ENCODE measurements around the gene PDZD2.

PDZD2 gene

DNA sequence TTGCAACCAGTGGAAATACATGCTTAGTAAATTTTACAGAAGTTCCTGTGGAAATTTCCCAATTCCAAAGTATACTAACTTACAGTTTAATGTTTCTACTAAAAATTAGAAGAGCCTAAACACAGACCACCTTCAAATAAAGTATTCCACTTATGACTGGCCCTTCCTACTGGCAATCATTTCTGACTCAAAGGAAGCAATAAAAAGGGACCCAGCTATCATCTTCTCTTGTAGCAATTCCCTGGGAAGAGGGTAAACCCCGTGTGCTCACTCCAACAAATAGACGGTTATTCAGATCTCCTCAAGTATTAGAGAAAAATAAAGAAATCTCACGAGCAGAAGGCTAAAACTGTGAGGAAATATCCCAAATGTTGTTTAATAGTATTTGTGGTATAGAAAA lies 491.9 kb downstream of the PDZD2 start:
- Histone ChIP-seq H3K4me3 (ENCODE audit: control insufficient read depth in 1 of 7, extremely low read depth in 1 of 7, insufficient read depth in 4 of 7, low read depth in 2 of 7, low read length in 6 of 7) (no peak overlapping the region), H3K4me1 (ENCODE audit: control extremely low read depth in 1 of 4, control insufficient read depth in 4 of 4, insufficient read depth in 4 of 4, low read length in 3 of 4) (no peaks in the 10 kb centered on the region), H3K27me3 (replicated peaks in 2 of 5; ENCODE audit: control insufficient read depth in 4 of 5, insufficient read depth in 5 of 5, low read length in 4 of 5) (no peaks in the 10 kb centered on the region), H3K36me3 (ENCODE audit: control insufficient read depth in 4 of 4, insufficient read depth in 4 of 4, low read length in 3 of 4) (peaks cover 9 to 72% (median 44%) of the 10 kb centered on the region in 4 experiments), H3K27ac (ENCODE audit: insufficient read depth in 1 of 2, low read depth in 1 of 2, low read length in 2 of 2, poor library complexity in 1 of 2, severe bottlenecking in 2 of 2) (no peak overlapping the region), H3K9me3 (ENCODE audit: control extremely low read depth in 1 of 5, control insufficient read depth in 4 of 5, insufficient read depth in 2 of 5, low read depth in 1 of 5, low read length in 4 of 5) (no peaks in the 10 kb centered on the region)
- 95% methylated on average over 2 of the region's 3 CpGs for WGBS (ENCODE audit: insufficient coverage)
- POLR2A ChIA-PET: no interaction called here
- CTCF ChIA-PET: interaction anchor here (1.1 kb wide), 1 partner anchor 101 kb away, joined by 3 read pairs; no protein-coding TSS in a partner anchor
- no peak for DNase-seq

- POLR2A ChIA-PET: interaction anchor here (1.1 kb wide), 1 partner anchor 9 kb away, joined by 4 read pairs; no protein-coding TSS in a partner anchor
- H3K4me1 ChIP-seq (ENCODE audit: control extremely low read depth in 1 of 4, control insufficient read depth in 4 of 4, insufficient read depth in 4 of 4, low read length in 3 of 4): no peaks in the 10 kb centered on the region
- H3K9me3 ChIP-seq (ENCODE audit: control extremely low read depth in 1 of 5, control insufficient read depth in 4 of 5, insufficient read depth in 2 of 5, low read depth in 1 of 5, low read length in 4 of 5): no peaks in the 10 kb centered on the region
- peaks cover 6 to 67% (median 39%) of the 10 kb centered on the region in 4 experiments for H3K36me3 ChIP-seq (ENCODE audit: control insufficient read depth in 4 of 4, insufficient read depth in 4 of 4, low read length in 3 of 4)
- no peak overlapping the region for H3K27ac ChIP-seq (ENCODE audit: insufficient read depth in 1 of 2, low read depth in 1 of 2, low read length in 2 of 2, poor library complexity in 1 of 2, severe bottlenecking in 2 of 2)
- DNase-seq: no peak
- no peak overlapping the region for H3K4me3 ChIP-seq (ENCODE audit: control insufficient read depth in 1 of 7, extremely low read depth in 1 of 7, insufficient read depth in 4 of 7, low read depth in 2 of 7, low read length in 6 of 7)
- no CpG with 5 or more reads among the region's 1 CpG for WGBS (ENCODE audit: insufficient coverage)
- H3K27me3 ChIP-seq (replicated peaks in 2 of 5; ENCODE audit: control insufficient read depth in 4 of 5, insufficient read depth in 5 of 5, low read length in 4 of 5): no peaks in the 10 kb centered on the region
- CTCF ChIA-PET: interaction anchor here (1.1 kb wide), 1 partner anchor 15 kb away, joined by 5 read pairs; no protein-coding TSS in a partner anchor
Observed at GRCh38 chr5:32131604-32132003, 492.7 kb downstream of the PDZD2 start.

DNA sequence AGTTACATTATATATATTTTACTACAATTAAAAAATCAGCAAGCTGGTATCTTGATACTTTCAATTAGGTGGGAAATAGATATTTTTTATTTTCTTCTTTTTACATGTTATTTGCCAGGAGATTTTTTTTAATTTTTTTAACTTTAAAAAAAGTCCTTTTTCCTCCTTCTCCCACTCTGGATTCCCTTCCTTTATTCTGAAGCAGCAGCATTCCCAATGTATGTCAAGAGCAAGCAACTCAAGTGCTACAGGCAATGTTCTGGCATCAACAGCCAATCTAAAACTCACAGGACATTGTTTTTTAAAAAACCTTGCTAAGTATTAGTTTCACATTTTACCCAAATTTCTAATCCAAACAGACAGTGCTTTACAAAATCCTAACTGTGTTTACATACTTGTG lies 493.8 kb downstream of the PDZD2 start:
- ChIA-PET POLR2A (no interaction called here), CTCF (interaction anchor here (0.6 to 1.8 kb wide), 4 partner anchors 9 to 100 kb away, joined by 3 to 5 read pairs (median 3); no protein-coding TSS in a partner anchor)
- H3K4me3 ChIP-seq (ENCODE audit: control insufficient read depth in 1 of 7, extremely low read depth in 1 of 7, insufficient read depth in 4 of 7, low read depth in 2 of 7, low read length in 6 of 7): no peak overlapping the region
- DNase-seq: no peak
- H3K27ac ChIP-seq (ENCODE audit: insufficient read depth in 1 of 2, low read depth in 1 of 2, low read length in 2 of 2, poor library complexity in 1 of 2, severe bottlenecking in 2 of 2): no peak overlapping the region
- no peaks in the 10 kb centered on the region for H3K27me3 ChIP-seq (replicated peaks in 2 of 5; ENCODE audit: control insufficient read depth in 4 of 5, insufficient read depth in 5 of 5, low read length in 4 of 5)
- no peaks in the 10 kb centered on the region for H3K9me3 ChIP-seq (ENCODE audit: control extremely low read depth in 1 of 5, control insufficient read depth in 4 of 5, insufficient read depth in 2 of 5, low read depth in 1 of 5, low read length in 4 of 5)
- peaks cover 5 to 65% (median 35%) of the 10 kb centered on the region in 4 experiments for H3K36me3 ChIP-seq (ENCODE audit: control insufficient read depth in 4 of 4, insufficient read depth in 4 of 4, low read length in 3 of 4)
- H3K4me1 ChIP-seq (ENCODE audit: control extremely low read depth in 1 of 4, control insufficient read depth in 4 of 4, insufficient read depth in 4 of 4, low read length in 3 of 4): no peaks in the 10 kb centered on the region

DNA sequence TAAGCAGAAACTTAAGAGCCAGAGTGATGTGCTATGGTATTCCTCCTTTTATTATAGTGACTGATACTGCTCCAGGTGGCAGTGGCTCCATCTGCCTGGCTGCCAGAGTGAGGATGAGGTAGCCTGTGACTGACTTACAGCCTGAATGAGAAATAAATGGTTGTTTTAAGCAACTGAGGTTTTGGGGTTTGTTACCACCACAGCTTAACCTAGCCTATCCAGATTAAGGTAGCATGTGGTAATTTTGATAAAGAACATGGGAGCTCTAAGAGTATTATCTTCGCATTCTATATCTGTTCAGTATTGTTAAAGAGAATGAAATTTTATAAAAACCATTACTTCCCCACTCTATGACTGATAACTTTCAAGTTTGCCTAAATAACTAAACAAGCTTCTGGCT lies 496.2 kb downstream of the PDZD2 start:
- WGBS (ENCODE audit: insufficient coverage): no CpG with 5 or more reads among the region's 1 CpG
- Histone ChIP-seq H3K27ac (ENCODE audit: insufficient read depth in 1 of 2, low read depth in 1 of 2, low read length in 2 of 2, poor library complexity in 1 of 2, severe bottlenecking in 2 of 2) (no peak overlapping the region), H3K9me3 (ENCODE audit: control extremely low read depth in 1 of 5, control insufficient read depth in 4 of 5, insufficient read depth in 2 of 5, low read depth in 1 of 5, low read length in 4 of 5) (no peaks in the 10 kb centered on the region), H3K36me3 (ENCODE audit: control insufficient read depth in 4 of 4, insufficient read depth in 4 of 4, low read length in 3 of 4) (peaks cover 2 to 63% (median 31%) of the 10 kb centered on the region in 4 experiments), H3K4me1 (ENCODE audit: control extremely low read depth in 1 of 4, control insufficient read depth in 4 of 4, insufficient read depth in 4 of 4, low read length in 3 of 4) (no peaks in the 10 kb centered on the region), H3K4me3 (ENCODE audit: control insufficient read depth in 1 of 7, extremely low read depth in 1 of 7, insufficient read depth in 4 of 7, low read depth in 2 of 7, low read length in 6 of 7) (no peak overlapping the region), H3K27me3 (replicated peaks in 2 of 5; ENCODE audit: control insufficient read depth in 4 of 5, insufficient read depth in 5 of 5, low read length in 4 of 5) (no peaks in the 10 kb centered on the region)
- ChIA-PET CTCF (interaction anchor here (0.9 to 1.5 kb wide), 5 partner anchors 9 to 195 kb away, joined by 3 to 4 read pairs (median 4); no protein-coding TSS in a partner anchor), POLR2A (no interaction called here)
- peak; percentile 22 to 68 (median 49) for DNase-seq

- CTCF ChIA-PET: interaction anchor here (0.7 to 1.5 kb wide), 2 partner anchors 16 to 57 kb away, joined by 3 to 4 read pairs; no protein-coding TSS in a partner anchor
- no peak overlapping the region for H3K4me3 ChIP-seq (ENCODE audit: control insufficient read depth in 1 of 7, extremely low read depth in 1 of 7, insufficient read depth in 4 of 7, low read depth in 2 of 7, low read length in 6 of 7)
- H3K36me3 ChIP-seq (ENCODE audit: control insufficient read depth in 4 of 4, insufficient read depth in 4 of 4, low read length in 3 of 4): peaks cover 2 to 54% (median 28%) of the 10 kb centered on the region in 4 experiments
- DNase-seq: no peak
- 50% methylated on average over 1 of the region's 7 CpGs for WGBS (ENCODE audit: insufficient coverage)
- POLR2A ChIA-PET: interaction anchor here (0.7 kb wide), 1 partner anchor 13 kb away, joined by 3 read pairs; no protein-coding TSS in a partner anchor
- no peaks in the 10 kb centered on the region for H3K27me3 ChIP-seq (replicated peaks in 2 of 5; ENCODE audit: control insufficient read depth in 4 of 5, insufficient read depth in 5 of 5, low read length in 4 of 5)
- no peak overlapping the region for H3K27ac ChIP-seq (ENCODE audit: insufficient read depth in 1 of 2, low read depth in 1 of 2, low read length in 2 of 2, poor library complexity in 1 of 2, severe bottlenecking in 2 of 2)
- no peaks in the 10 kb centered on the region for H3K9me3 ChIP-seq (ENCODE audit: control extremely low read depth in 1 of 5, control insufficient read depth in 4 of 5, insufficient read depth in 2 of 5, low read depth in 1 of 5, low read length in 4 of 5)
- no peaks in the 10 kb centered on the region for H3K4me1 ChIP-seq (ENCODE audit: control extremely low read depth in 1 of 4, control insufficient read depth in 4 of 4, insufficient read depth in 4 of 4, low read length in 3 of 4)
Observed at GRCh38 chr5:32136342-32136741, 497.4 kb downstream of the PDZD2 start.

GRCh38 chr5:32138839-32139493 lies 500.0 kb downstream of the PDZD2 start:
- H3K36me3 ChIP-seq (ENCODE audit: control insufficient read depth in 4 of 4, insufficient read depth in 4 of 4, low read length in 3 of 4): peaks cover 2 to 37% (median 20%) of the 10 kb centered on the region in 4 experiments
- no peak overlapping the region for H3K4me3 ChIP-seq (ENCODE audit: control insufficient read depth in 1 of 7, extremely low read depth in 1 of 7, insufficient read depth in 4 of 7, low read depth in 2 of 7, low read length in 6 of 7)
- CTCF ChIA-PET: no interaction called here
- H3K4me1 ChIP-seq (ENCODE audit: control extremely low read depth in 1 of 4, control insufficient read depth in 4 of 4, insufficient read depth in 4 of 4, low read length in 3 of 4): no peaks in the 10 kb centered on the region
- H3K27ac ChIP-seq (ENCODE audit: insufficient read depth in 1 of 2, low read depth in 1 of 2, low read length in 2 of 2, poor library complexity in 1 of 2, severe bottlenecking in 2 of 2): no peak overlapping the region
- WGBS (ENCODE audit: insufficient coverage): 100% methylated on average over 2 of the region's 7 CpGs
- POLR2A ChIA-PET: no interaction called here
- no peak for DNase-seq
- no peaks in the 10 kb centered on the region for H3K9me3 ChIP-seq (ENCODE audit: control extremely low read depth in 1 of 5, control insufficient read depth in 4 of 5, insufficient read depth in 2 of 5, low read depth in 1 of 5, low read length in 4 of 5)
- H3K27me3 ChIP-seq (replicated peaks in 2 of 5; ENCODE audit: control insufficient read depth in 4 of 5, insufficient read depth in 5 of 5, low read length in 4 of 5): no peaks in the 10 kb centered on the region

DNA sequence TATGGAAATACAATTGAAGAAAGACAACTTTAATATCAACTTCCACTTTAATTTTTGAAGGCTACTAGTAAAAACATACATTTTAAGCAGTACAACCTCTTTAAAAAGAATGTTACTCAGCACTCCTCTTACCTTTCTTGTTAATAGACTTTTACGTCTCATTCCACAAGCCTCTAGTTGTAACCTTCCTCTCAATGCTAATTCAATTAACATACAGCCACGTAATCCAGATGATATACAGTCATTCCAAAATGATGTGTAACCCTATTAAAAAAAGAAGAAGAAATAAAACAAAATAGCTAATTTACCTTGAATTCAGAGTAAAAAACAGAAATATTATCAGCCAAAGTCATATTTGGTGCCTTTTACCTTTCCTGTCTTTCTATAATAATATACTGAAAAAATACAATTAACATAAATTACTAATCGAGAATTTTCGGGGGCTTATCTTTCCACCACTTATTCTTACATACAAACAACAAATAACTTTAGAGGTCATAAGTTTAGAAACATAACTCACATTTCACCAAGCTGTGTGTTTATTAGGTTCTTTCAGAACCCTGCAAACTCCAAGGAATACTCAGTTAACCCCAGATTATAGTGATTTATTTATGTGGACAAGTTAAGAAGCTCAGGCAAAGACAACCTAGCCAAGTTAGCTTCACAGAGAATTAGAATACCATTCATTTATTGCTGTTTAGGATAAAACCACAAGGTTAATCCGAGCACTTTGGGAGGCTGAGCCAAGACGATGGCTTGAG lies 504.9 kb downstream of the PDZD2 start:
- H3K9me3 ChIP-seq (ENCODE audit: control extremely low read depth in 1 of 5, control insufficient read depth in 4 of 5, insufficient read depth in 2 of 5, low read depth in 1 of 5, low read length in 4 of 5): no peaks in the 10 kb centered on the region
- H3K36me3 ChIP-seq (ENCODE audit: control insufficient read depth in 4 of 4, insufficient read depth in 4 of 4, low read length in 3 of 4): peaks cover 0 to 25% (median 14%) of the 10 kb centered on the region in 4 experiments
- ChIA-PET CTCF (interaction anchor here (0.8 to 1.8 kb wide), 6 partner anchors 9 to 86 kb away, joined by 3 to 5 read pairs (median 4); no protein-coding TSS in a partner anchor), POLR2A (no interaction called here)
- WGBS (ENCODE audit: insufficient coverage): 100% methylated on average over 2 of the region's 6 CpGs
- no peak overlapping the region for H3K4me3 ChIP-seq (ENCODE audit: control insufficient read depth in 1 of 7, extremely low read depth in 1 of 7, insufficient read depth in 4 of 7, low read depth in 2 of 7, low read length in 6 of 7)
- H3K27me3 ChIP-seq (replicated peaks in 2 of 5; ENCODE audit: control insufficient read depth in 4 of 5, insufficient read depth in 5 of 5, low read length in 4 of 5): no peaks in the 10 kb centered on the region
- H3K27ac ChIP-seq (ENCODE audit: insufficient read depth in 1 of 2, low read depth in 1 of 2, low read length in 2 of 2, poor library complexity in 1 of 2, severe bottlenecking in 2 of 2): no peak overlapping the region
- H3K4me1 ChIP-seq (ENCODE audit: control extremely low read depth in 1 of 4, control insufficient read depth in 4 of 4, insufficient read depth in 4 of 4, low read length in 3 of 4): peaks cover 0 to 12% (median 3%) of the 10 kb centered on the region in 4 experiments
- DNase-seq: no peak
